Parathyroid adenoma (tissue), 2 donors: Measurements from ENCODE around the gene APRT.

Source experiments
- H2AFZ ChIP-seq: fragments of 300-600 bp; sonication (generic); one replicate; pipeline ENCODE4 v1.7.0; 2017; ENCODE audit warnings: antibody characterized with exemption, mild to moderate bottlenecking
- H3K27ac ChIP-seq: fragments of 300-600 bp; sonication (generic); one replicate; pipeline ENCODE4 v1.7.0; 2017
- H3K27me3 ChIP-seq: fragments of 300-600 bp; sonication (generic); one replicate; pipeline ENCODE4 v1.7.0; 2017; ENCODE audit warnings: low read length; ENCODE audit not compliant: control insufficient read depth, insufficient read depth
- H3K36me3 ChIP-seq: fragments of 300-600 bp; sonication (generic); one replicate; pipeline ENCODE4 v1.7.0; 2017; ENCODE audit warnings: low read length; ENCODE audit not compliant: control insufficient read depth, insufficient read depth
- H3K4me1 ChIP-seq: fragments of 300-600 bp; sonication (generic); one replicate; pipeline ENCODE4 v1.7.0; 2017; ENCODE audit warnings: control low read depth
- H3K4me2 ChIP-seq: fragments of 300-600 bp; sonication (generic); one replicate; pipeline ENCODE4 v1.7.0; 2017; ENCODE audit warnings: low read length
- H3K4me3 ChIP-seq: fragments of 300-600 bp; sonication (generic); one replicate; pipeline ENCODE4 v1.7.0; 2017; ENCODE audit warnings: low read depth, low read length
- H3K79me2 ChIP-seq: fragments of 300-600 bp; sonication (generic); one replicate; pipeline ENCODE4 v1.7.0; 2017; ENCODE audit warnings: control low read depth
- H3K9ac ChIP-seq: fragments of 300-600 bp; sonication (generic); one replicate; pipeline ENCODE4 v1.7.0; 2017; ENCODE audit warnings: mild to moderate bottlenecking
- H3K9me3 ChIP-seq: fragments of 300-600 bp; sonication (generic); one replicate; pipeline ENCODE4 v1.7.0; 2017; ENCODE audit warnings: low read length; ENCODE audit not compliant: control insufficient read depth
- TF ChIP-seq, protein P1 (sequence below): fragments of 300-600 bp; sonication (generic); IDR thresholded peaks from one replicate; pipeline ENCODE4 v1.7.0; 2017; ENCODE audit warnings: antibody characterized with exemption, mild to moderate bottlenecking
- donor health status: primary hyperparathyroidism.

Gene APRT

DNA sequence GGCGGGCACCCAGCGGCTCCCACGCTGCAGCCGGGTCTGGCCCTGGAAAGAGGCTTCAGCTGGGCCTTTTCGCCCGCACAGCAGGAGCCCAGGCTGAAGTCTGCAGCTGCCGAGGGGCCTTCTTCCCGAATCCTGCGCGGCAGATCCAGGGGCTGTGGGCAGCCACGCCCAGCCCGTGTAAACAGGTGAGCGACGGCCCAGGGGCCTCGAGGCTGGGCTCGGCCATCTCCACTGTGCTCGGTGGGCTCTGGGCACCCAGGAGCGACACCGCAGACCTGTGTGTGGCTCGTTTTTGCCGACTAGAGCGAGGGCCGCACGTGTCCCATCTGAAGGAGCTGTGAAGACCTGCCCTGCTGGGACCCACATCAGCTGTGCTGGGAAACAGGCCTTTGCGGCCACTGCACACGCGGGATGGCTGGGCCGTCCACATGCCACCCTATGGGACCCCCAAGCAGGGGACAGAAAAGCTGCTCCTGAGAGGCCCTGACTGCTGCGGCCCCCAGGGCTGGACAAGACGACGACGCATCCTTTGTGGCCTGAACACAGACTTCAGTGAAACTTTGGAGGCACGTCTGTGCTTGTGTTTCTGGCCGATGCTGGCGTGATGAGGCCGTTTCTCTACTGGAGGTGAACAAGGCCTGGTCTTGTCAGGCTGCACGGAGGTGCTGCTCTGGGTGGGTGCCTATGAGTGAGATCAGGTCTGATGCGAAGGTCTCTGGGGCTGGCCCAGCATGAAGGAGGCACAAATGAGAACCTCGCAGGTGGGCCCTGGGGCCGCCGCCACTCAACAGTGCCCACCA is 5.2 kb upstream of the APRT start:
- Histone ChIP-seq H3K27ac (no peak overlapping the region), H3K9ac (no peak overlapping the region), H3K4me2 (no peak overlapping the region), H2AFZ (no peak overlapping the region), H3K4me3 (no peak overlapping the region), H3K27me3 (no peaks in the 10 kb centered on the region), H3K4me1 (no peaks in the 10 kb centered on the region), H3K9me3 (no peaks in the 10 kb centered on the region), H3K36me3 (no peaks in the 10 kb centered on the region), H3K79me2 (no peaks in the 10 kb centered on the region)
- TF ChIP-seq, protein P1, sequence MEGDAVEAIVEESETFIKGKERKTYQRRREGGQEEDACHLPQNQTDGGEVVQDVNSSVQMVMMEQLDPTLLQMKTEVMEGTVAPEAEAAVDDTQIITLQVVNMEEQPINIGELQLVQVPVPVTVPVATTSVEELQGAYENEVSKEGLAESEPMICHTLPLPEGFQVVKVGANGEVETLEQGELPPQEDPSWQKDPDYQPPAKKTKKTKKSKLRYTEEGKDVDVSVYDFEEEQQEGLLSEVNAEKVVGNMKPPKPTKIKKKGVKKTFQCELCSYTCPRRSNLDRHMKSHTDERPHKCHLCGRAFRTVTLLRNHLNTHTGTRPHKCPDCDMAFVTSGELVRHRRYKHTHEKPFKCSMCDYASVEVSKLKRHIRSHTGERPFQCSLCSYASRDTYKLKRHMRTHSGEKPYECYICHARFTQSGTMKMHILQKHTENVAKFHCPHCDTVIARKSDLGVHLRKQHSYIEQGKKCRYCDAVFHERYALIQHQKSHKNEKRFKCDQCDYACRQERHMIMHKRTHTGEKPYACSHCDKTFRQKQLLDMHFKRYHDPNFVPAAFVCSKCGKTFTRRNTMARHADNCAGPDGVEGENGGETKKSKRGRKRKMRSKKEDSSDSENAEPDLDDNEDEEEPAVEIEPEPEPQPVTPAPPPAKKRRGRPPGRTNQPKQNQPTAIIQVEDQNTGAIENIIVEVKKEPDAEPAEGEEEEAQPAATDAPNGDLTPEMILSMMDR: no peak

DNA sequence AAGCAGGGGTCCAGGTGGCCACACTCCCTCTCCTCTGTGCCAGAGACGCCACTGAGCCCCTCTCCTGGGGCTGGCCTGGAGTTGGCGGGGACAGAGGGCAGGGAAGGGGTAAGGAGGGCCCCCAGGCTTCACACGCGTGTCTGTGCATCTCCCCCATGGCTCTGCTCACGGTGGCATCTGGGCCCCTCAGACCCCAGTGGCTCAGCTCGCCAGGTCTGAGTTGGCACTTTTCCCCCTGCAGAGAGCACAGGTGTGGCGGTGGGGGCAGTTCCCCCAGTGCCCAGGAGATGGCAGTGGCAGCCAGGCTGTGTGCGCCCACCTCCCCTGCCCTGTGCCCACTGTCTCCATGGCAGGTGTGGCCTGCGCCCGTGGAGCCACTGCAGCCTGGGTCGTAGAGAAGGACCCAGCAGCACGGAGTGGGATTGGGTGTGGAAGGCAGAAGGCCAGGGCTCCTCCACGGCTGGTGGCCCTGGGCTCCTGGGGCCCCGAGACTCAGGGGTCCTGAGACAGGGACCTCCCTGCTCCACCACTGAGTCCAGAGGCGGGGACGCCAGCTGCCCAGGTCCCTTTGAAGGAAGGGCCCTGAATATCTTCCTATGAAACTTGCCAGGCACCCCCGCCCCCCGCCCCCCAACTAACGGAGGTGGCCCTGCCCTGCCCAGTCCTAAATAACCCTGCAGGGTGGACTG is 4.3 kb upstream of the APRT start:
- H2AFZ ChIP-seq: no peak overlapping the region
- no peaks in the 10 kb centered on the region for H3K79me2 ChIP-seq
- H3K4me3 ChIP-seq: no peak overlapping the region
- H3K9me3 ChIP-seq: no peaks in the 10 kb centered on the region
- no peak overlapping the region for H3K4me2 ChIP-seq
- no peaks in the 10 kb centered on the region for H3K27me3 ChIP-seq
- TF ChIP-seq, protein P1: peak; percentile 56
- H3K4me1 ChIP-seq: no peaks in the 10 kb centered on the region
- no peak overlapping the region for H3K9ac ChIP-seq
- H3K27ac ChIP-seq: no peak overlapping the region
- H3K36me3 ChIP-seq: no peaks in the 10 kb centered on the region

DNA sequence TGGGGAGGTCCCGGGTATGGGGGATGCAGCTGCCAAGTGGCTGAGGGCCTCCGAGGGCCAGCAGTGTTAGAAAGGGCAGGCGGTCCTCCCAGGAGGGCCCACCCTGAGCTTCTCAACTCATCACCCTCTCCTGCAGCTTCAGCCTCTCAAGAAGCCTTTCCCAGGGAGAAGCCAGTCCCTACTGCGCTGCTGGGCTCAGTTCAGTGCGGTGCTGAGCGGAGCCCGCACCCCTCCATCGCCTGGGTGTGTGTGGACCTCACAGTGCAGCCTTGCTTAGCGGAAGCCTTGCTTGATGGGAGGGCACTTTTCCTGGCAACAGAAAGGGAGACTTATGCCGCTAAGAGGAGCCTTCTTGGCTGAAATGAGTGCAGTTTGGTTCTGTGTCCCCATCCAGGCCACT is 3.5 kb upstream of the APRT start:
- Histone ChIP-seq H3K4me1 (peaks cover 5% of the 10 kb centered on the region), H3K36me3 (no peaks in the 10 kb centered on the region), H2AFZ (no peak overlapping the region), H3K9me3 (no peaks in the 10 kb centered on the region), H3K4me3 (no peak overlapping the region), H3K4me2 (no peak overlapping the region), H3K27ac (no peak overlapping the region), H3K27me3 (no peaks in the 10 kb centered on the region), H3K79me2 (no peaks in the 10 kb centered on the region), H3K9ac (no peak overlapping the region)
- TF ChIP-seq, protein P1: no peak

DNA sequence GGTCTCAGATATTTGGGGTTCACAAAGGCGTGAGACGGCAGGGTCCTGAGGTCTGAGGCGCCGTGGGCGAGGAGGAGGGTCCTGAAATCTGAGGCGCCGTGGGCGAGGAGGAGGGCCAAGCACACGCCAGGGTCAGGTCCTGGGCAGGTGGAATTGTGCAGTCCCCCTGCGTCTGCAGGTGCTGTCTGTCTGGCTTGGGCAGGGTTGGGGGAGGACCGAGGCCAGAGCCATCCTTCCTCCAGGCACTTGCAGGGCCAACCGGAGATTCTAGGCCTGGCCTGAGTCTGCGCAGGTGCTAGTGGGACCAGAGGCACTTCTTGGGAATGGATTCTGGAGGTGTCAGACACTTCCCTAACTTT is 2.4 kb upstream of the APRT start:
- Histone ChIP-seq H2AFZ (no peak overlapping the region), H3K27me3 (no peaks in the 10 kb centered on the region), H3K9ac (no peak overlapping the region), H3K9me3 (no peaks in the 10 kb centered on the region), H3K4me1 (peaks cover 8% of the 10 kb centered on the region), H3K79me2 (no peaks in the 10 kb centered on the region), H3K36me3 (no peaks in the 10 kb centered on the region), H3K4me2 (no peak overlapping the region), H3K27ac (no peak overlapping the region), H3K4me3 (no peak overlapping the region)
- TF ChIP-seq, protein P1: no peak
